Measurements from ENCODE around the gene MTX1.

Gene MTX1

DNA sequence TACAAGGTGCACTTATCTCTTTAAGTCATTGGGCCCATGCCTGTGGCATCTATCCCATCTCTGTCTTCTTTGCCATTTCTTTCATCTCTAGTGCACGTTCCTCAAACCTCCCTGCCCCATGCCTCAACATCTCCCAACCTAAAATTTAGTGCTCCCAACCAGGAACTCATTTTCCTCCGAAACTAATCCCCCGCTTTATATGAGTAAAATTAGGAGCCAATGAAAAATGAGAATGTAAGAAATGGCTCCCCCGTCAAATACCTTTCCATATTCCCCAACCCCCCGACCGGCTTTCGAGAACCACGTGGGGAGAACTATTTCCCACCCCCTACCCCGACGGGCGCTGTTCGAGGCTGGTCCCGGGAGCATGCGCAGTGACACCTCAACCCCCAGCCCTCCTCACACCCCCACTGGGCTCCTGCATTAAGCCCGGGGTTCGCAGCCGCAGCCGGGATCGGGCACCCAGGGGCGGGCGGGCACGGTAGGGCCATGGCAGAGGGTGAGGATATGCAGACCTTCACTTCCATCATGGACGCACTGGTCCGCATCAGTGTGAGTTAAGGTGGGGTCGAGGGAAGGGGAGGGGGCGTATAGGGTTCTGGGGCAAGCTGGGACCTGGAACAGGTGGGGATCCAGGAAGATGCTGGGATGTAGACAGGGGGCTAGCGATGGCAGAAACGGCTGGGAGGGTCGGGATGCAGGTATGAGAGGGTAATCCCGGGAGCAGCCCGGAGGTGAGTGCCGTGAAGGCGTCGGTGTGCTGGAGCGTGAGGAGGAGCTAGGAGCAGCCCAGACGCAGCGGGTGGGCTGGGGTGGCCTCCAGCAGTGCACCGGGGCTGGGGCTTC lies 34.8 kb upstream of the MTX1 start, which contains the start of gene TRIM46:
TRIM46 (plus strand) TSS at position 372 of the 846 bp plus-strand sequence; CDS start at position 490, 118 bp downstream.
- DNase-seq (ENCODE audit: low read depth in 2 of 2, low spot score in 1 of 2), result peak in 1 of 2 donors; percentile 36

- no peak for DNase-seq (ENCODE audit: low read depth in 2 of 2, low spot score in 1 of 2)
Observed at GRCh38 chr1:155174324-155175280, 33.9 kb upstream of the MTX1 start.

DNA sequence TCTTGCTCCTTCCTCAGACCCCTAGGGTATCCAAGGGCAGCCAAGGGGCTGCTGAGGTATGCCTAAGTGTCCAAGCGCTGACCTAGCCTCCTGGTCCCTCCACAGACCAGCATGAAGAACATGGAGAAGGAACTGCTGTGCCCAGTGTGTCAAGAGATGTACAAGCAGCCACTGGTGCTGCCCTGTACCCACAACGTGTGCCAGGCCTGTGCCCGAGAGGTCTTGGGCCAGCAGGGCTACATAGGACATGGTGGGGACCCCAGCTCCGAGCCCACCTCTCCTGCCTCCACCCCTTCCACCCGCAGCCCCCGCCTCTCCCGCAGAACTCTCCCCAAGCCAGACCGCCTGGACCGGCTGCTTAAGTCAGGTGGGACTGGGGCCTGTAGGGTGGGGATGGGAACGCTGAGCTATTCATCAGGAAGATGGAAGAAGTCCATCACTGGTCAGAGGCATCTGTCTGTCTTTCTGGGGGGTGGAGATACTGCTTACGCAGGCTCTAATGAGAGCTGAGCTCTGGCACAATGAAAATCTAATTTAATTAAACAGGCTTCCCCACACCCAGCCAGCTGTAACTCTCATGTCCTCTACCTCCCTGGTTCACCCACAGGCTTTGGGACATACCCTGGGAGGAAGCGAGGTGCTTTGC lies 33.1 kb upstream of the MTX1 start:
- DNase-seq (ENCODE audit: low read depth in 2 of 2, low spot score in 1 of 2), result no peak

DNA sequence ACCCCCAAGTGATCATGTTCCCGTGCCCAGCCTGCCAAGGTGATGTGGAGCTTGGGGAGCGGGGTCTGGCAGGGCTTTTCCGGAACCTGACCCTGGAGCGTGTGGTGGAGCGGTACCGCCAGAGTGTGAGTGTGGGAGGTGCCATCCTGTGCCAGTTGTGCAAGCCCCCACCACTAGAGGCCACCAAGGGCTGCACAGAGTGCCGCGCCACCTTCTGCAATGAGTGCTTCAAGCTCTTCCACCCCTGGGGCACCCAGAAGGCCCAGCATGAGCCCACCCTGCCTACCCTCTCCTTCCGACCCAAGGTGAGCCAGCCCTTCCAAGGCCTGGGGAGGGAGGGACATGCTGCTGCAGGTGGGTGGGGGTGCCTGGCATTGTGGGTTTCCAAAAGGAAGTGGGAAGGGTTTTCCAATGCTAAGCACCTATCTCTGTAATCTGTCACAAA lies 32.5 kb upstream of the MTX1 start:
- no peak for DNase-seq (ENCODE audit: low read depth in 2 of 2, low spot score in 1 of 2)

- peak; percentile 63 to 77 for DNase-seq (ENCODE audit: low read depth in 2 of 2, low spot score in 1 of 2)
Observed at GRCh38 chr1:155176544-155177071, 31.9 kb upstream of the MTX1 start.

DNA sequence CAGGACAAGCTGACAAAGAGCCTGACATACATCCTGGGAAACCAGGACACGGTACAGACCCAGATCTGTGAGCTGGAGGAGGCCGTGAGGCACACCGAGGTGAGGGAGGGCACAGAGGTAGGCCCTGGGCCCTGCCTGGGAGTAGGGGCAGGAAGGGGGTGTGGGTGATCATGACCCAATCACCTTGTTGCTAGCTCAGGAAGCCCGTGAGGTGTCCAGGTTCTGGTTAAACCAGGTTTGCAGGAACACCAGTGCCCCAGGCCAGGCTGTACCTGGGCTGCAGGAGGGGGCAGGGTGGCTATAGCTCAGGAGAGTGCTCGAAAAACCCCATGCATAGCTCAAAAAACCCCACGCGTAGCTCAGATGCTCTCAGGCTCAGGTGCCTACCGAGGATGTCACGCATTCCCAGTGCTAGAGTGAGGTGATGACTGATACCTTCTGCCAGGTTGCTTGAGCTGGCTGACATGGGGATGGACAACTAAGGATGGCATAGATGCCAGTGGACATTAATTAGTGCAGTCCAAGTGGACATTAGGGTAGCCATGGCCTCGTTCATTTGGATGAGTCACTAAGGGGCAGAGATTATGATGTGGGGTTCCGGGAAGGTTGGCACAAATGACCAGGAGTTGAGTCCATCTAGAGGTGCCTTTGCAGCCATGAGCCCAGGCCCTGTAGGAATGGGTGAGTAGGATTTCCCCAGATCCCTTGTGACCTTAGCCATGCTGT lies 31.1 kb upstream of the MTX1 start:
- no peak for DNase-seq (ENCODE audit: low read depth in 2 of 2, low spot score in 1 of 2)

DNA sequence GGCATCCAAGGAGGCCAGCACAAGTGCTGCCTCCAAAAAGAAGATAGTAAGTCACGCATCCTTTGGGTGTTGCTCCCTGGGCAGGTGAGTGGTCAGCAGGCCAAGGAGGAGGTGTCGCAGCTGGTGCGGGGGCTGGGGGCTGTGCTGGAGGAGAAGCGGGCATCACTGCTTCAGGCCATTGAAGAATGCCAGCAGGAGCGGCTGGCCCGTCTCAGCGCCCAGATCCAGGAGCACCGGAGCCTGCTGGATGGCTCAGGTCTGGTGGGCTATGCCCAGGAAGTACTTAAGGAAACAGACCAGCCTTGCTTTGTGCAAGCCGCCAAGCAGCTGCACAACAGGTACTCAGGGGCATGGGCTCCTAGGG lies 30.6 kb upstream of the MTX1 start:
- DNase-seq (ENCODE audit: low read depth in 2 of 2, low spot score in 1 of 2), result no peak

DNA sequence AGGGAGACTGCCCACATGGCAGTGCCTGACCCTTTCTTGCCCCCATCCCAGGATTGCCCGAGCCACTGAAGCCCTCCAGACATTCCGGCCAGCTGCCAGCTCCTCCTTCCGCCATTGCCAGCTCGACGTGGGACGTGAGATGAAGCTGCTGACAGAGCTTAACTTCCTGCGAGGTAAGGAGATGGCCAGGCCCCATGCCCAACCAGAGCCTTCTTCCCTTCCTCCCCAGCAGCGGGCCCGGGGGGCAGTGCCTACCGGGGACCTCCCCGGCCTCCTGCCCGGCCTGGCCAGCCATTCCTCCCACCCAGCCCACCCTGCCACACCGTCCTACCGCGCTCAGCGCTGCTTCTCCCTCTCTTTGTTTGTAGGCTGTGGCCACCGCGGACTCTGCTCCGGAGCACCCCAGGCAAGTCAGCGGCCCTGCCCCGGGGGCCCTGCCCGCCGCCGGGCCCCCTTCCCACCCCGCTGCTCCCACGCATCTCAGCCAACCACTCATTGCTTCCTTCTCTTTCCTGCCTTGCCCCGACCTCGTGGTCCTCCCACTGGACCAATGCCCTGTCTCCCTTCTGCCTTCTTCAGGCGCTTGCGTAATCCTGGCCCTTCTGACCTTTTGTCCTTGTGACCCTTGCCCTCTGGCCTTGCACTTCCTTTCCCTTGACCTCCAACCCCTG lies 29.9 kb upstream of the MTX1 start:
- no peak for DNase-seq (ENCODE audit: low read depth in 2 of 2, low spot score in 1 of 2)

GRCh38 chr1:155179112-155180031 lies 29.1 kb upstream of the MTX1 start:
- no peak for DNase-seq (ENCODE audit: low read depth in 2 of 2, low spot score in 1 of 2)

DNA sequence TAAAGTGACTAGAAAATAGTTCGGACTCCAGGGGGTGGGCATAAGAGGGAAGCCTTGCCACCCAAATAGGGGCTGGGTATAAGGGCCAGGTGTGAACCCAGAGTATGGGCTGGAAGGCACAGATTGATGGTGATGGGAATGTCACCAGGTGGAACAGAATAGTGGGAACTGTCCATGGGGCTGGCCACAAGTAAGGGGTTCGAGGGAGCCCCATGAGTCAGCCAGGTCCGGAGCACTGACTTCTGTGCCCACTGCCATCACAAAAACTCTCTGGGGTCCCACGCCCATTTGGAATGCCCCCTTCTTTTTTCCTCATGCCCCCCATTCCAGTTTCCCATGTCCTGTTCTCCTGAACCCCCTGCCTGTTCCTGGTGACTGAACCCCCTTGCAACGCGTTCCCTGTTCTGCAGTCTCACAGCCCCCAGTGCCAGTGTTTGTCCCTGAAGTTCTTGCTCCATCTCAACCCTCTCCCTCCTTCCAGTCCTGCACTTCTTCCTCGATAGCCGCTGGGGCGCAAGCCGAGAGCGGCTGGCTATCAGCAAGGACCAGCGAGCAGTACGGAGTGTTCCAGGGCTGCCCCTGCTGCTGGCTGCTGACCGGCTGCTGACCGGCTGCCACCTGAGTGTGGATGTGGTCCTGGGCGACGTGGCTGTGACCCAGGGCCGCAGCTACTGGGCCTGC lies 27.0 kb upstream of the MTX1 start:
- no peak for DNase-seq (ENCODE audit: low read depth in 2 of 2, low spot score in 1 of 2)

DNA sequence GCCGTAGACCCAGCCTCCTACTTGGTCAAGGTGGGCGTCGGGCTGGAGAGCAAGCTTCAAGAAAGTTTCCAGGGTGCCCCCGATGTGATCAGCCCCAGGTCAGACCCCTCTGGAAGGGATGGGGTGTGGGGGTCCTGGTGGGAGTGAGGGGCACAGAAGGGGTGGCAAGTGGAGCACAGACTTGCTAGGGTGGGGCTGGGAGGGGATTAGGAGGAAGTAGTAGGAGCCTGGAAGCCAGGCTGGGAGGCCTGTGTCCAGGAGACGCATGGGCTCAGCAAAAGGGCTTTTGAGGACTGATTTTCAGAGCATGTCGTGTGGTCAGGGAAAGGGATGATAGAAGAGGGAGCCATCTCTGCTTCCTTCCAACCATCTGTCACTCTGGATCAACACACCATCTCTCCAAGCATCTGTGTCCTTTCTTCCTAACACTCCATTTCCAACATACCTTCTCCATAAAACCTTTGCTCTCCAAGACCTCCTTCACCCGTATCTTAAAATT lies 26.4 kb upstream of the MTX1 start:
- no peak for DNase-seq (ENCODE audit: low read depth in 2 of 2, low spot score in 1 of 2)

- DNase-seq (ENCODE audit: low read depth in 2 of 2, low spot score in 1 of 2), result no peak
Observed at GRCh38 chr1:155183775-155184221, 24.7 kb upstream of the MTX1 start.

GRCh38 chr1:155184351-155184811 lies 24.1 kb upstream of the MTX1 start:
- DNase-seq (ENCODE audit: low read depth in 2 of 2, low spot score in 1 of 2), result no peak

DNA sequence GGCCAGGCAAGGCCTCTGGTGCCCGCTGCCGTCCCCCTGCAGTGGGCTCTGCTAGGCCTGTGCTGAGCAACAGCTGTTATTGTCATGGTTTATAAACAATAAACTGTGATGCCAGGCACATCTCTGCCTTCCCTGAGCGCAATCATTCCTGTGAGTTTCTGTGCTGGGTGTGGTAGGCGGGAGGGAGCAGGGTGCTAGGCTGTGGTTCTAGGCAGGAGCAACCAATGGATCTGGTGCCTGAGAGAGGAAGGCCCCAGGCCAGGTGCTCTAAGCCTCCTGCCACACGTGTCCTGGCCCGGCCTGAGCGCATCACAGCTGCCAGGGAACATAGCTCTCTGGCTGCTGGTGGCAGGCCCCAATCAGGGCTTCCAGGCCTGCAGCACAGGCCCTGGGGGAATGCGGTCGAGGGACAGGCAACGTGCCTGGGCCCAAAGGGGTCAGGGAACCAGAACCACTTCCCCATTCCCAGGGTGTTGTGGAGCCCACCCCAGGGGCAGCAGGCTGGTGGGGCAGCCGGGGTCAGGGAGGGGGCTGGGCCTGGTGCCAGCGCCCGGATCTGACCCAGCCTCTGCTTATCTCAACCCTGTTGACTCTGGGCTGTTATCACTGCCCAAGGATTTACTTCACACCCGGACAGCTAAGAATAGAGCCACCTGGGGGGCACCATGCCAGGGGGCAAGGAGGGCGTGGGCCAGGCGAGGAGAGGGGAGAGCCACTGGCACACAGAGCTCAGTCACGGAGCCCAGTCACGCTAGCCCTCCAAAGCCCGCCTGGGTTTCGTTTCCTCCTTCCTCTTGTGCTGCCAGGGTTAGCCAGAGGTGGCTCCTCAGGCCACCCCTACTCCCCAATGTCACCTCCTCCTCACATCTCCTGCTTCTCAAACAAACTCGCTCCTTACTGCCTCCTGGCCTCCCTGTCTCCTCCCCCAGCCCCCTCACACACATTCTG lies 23.4 kb upstream of the MTX1 start:
- DNase-seq (ENCODE audit: low read depth in 2 of 2, low spot score in 1 of 2), result no peak

DNA sequence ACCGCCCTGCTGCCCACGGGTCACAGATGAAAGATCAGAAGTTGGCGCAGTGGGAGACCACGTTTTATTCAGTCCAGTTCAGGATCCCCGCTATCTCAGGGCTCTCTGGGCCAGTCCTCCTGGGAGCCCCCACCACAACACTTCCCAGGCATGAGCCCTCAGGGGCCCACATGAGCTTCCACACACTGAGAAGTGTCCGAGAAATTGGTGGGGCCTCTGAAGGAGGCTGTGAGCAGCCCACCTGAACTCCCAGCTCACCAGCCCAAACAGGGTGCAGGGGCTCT lies 22.8 kb upstream of the MTX1 start:
- DNase-seq (ENCODE audit: low read depth in 2 of 2, low spot score in 1 of 2), result no peak

- DNase-seq (ENCODE audit: low read depth in 2 of 2, low spot score in 1 of 2), result no peak
Observed at GRCh38 chr1:155186067-155186793, 22.3 kb upstream of the MTX1 start.

Measured in stimulated activated CD8-positive, alpha-beta memory T cell treated with anti-CD3 and anti-CD28 coated beads, Interleukin-4, amount 100 ng/mL, for 4 hours (primary cell).